GM12878 (cell line): Measurements from ENCODE around the gene IFRD2. TPM values are rescaled to one million over a fixed set of nuclear protein-coding genes. Genes with fewer than 3 reads are reported as not detected.
A peak's percentile ranks its signal among the peaks of the same experiment; 100 is the strongest.

Experiments
- ATAC-seq: fragments of 200-7000 bp; cut with Tn5 transposase; 3 replicates; pipeline ENCODE4 v1.9.1; 2020; ENCODE audit warnings: mild to moderate bottlenecking, moderate library complexity
- BruUV-seq: library from RNA; stranded (reverse); fragments of 400-500 nt; replicated peaks from 2 replicates; lab custom pipeline; 2021; lab: Mats Ljungman, UMichigan
- CTCF ChIA-PET: fragments of 300-600 bp; sonication (Branson Sonifier 250); formaldehyde crosslinking; extraction: SDS; loops from one replicate; lab custom pipeline; 2021; ENCODE audit warnings: inconsistent platforms; lab: Yijun Ruan, JAX
- POLR2A ChIA-PET: fragments of 350-600 bp; formaldehyde crosslinking; extraction: SDS; loops from one replicate; lab custom pipeline; 2021; ENCODE audit warnings: inconsistent platforms; lab: Charles Lee
- RAD21 ChIA-PET: fragments of 300-600 bp; sonication (Branson Sonifier 250); formaldehyde crosslinking; loops from one replicate; lab custom pipeline; 2023; ENCODE audit warnings: antibody characterized with exemption; ENCODE audit not compliant: unreplicated experiment; lab: Charles Lee
- SMC1A ChIA-PET: fragments of 300-600 bp; sonication (Branson Sonifier 250); formaldehyde crosslinking; loops from one replicate; lab custom pipeline; 2023; ENCODE audit not compliant: unreplicated experiment, uncharacterized antibody; lab: Charles Lee
- DNase-seq: peaks from one replicate; pipeline ENCODE4 v3.0.0-alpha.2; 2011; ENCODE audit warnings: low read depth, low spot score
- FAIRE-seq: peaks from 3 replicates; lab custom pipeline; 2011; peaks lifted over from hg19 to GRCh38; lab: Jason Lieb, UNC
- H2AFZ ChIP-seq: 2 replicates; pipeline ENCODE4 v1.6.0; 2011; ENCODE audit warnings: low read depth, low read length, control low read depth; ENCODE audit not compliant: control insufficient read depth
- H3K27ac ChIP-seq: 2 replicates; pipeline ENCODE4 v1.5.1; 2011; ENCODE audit warnings: control low read depth; ENCODE audit not compliant: control insufficient read depth, insufficient read depth
- H3K27me3 ChIP-seq, 2 experiments: replicated peaks in 1 of 2; 2 replicates each; pipeline versions ENCODE4 v1.6.0 to v1.6.1; 2011; ENCODE audit warnings: low read length in 1 of 2; ENCODE audit not compliant: control insufficient read depth in 2 of 2, insufficient read depth in 2 of 2
- H3K36me3 ChIP-seq, 2 experiments: 2 replicates each; pipeline ENCODE4 v1.5.1; 2011; ENCODE audit warnings: low read length in 1 of 2; ENCODE audit not compliant: control insufficient read depth in 2 of 2, insufficient read depth in 2 of 2
- H3K4me1 ChIP-seq: 2 replicates; pipeline ENCODE4 v1.6.1; 2011; ENCODE audit warnings: mild to moderate bottlenecking, low read length, moderate library complexity, mixed read lengths; ENCODE audit not compliant: control insufficient read depth, insufficient read depth
- H3K4me2 ChIP-seq: 2 replicates; pipeline ENCODE4 v1.6.0; 2011; ENCODE audit warnings: control low read depth; ENCODE audit not compliant: control insufficient read depth, insufficient read depth
- H3K4me3 ChIP-seq: fragments of 200-600 bp; sonication (generic); 2 replicates; pipeline ENCODE4 v1.5.1; 2016
- H3K79me2 ChIP-seq: 2 replicates; pipeline ENCODE4 v1.6.0; 2011; ENCODE audit warnings: low read length; ENCODE audit not compliant: control insufficient read depth, insufficient read depth
- H3K9ac ChIP-seq: 2 replicates; pipeline ENCODE4 v1.8.0; 2011; ENCODE audit warnings: low read length, control low read depth, mixed read lengths; ENCODE audit not compliant: control insufficient read depth, insufficient read depth
- H3K9me3 ChIP-seq: replicated peaks from 3 replicates; pipeline ENCODE4 v1.5.1; 2011; ENCODE audit warnings: mild to moderate bottlenecking, low read length; ENCODE audit not compliant: control insufficient read depth, insufficient read depth
- H4K20me1 ChIP-seq: 2 replicates; pipeline ENCODE4 v1.6.0; 2011; ENCODE audit not compliant: control insufficient read depth, insufficient read depth
- ATF2 ChIP-seq: IDR thresholded peaks from 2 replicates; pipeline ENCODE4 v1.6.1; 2012; ENCODE audit warnings: low read length, inconsistent platforms
- CBFB ChIP-seq: IDR thresholded peaks from 2 replicates; pipeline ENCODE4 v1.6.1; 2016; ENCODE audit warnings: antibody characterized with exemption, low read depth
- ELK1 ChIP-seq: IDR thresholded peaks from 2 replicates; pipeline ENCODE4 v1.6.1; 2012; ENCODE audit warnings: low read depth, low read length, improper control_type of control experiment
- KDM1A ChIP-seq: fragments of 200-600 bp; sonication (generic); IDR thresholded peaks from 2 replicates; pipeline ENCODE4 v1.6.1; 2016; ENCODE audit warnings: borderline replicate concordance
- MEF2B ChIP-seq: fragments of 450-650 bp; IDR thresholded peaks from 2 replicates; pipeline ENCODE4 v1.6.1; 2018; ENCODE audit warnings: mild to moderate bottlenecking, moderate library complexity; ENCODE audit not compliant: partially characterized antibody, poor library complexity, severe bottlenecking
- NBN ChIP-seq: fragments of 450-650 bp; IDR thresholded peaks from 2 replicates; pipeline ENCODE4 v1.6.1; 2016
- NR2C2 ChIP-seq: IDR thresholded peaks from 2 replicates; pipeline ENCODE4 v1.6.1; 2011; ENCODE audit warnings: borderline replicate concordance, low read depth; ENCODE audit not compliant: control insufficient read depth, insufficient read length
- NRF1 ChIP-seq: conservative IDR thresholded peaks from 2 replicates; pipeline ENCODE4 v1.6.1; 2011; ENCODE audit warnings: mild to moderate bottlenecking, low read depth, low read length, improper control_type of control experiment
- RB1 ChIP-seq: fragments of 450-650 bp; formaldehyde crosslinking; IDR thresholded peaks from 2 replicates; pipeline ENCODE4 v1.6.1; 2017; ENCODE audit warnings: mild to moderate bottlenecking, borderline replicate concordance
- RFX5 ChIP-seq: IDR thresholded peaks from 2 replicates; pipeline ENCODE4 v1.6.1; 2011; ENCODE audit warnings: low read depth, low read length, improper control_type of control experiment
- SMAD1 ChIP-seq: fragments of 450-650 bp; IDR thresholded peaks from 2 replicates; pipeline ENCODE4 v1.6.1; 2018; ENCODE audit warnings: mild to moderate bottlenecking, low read depth; ENCODE audit not compliant: partially characterized antibody
- SRF ChIP-seq, 2 experiments: IDR thresholded peaks; 2 replicates each; pipeline ENCODE4 v1.6.1; 2011; ENCODE audit warnings: low read depth in 2 of 2, low read length in 2 of 2, mild to moderate bottlenecking in 1 of 2, moderate library complexity in 1 of 2
- TCF12 ChIP-seq: IDR thresholded peaks from 2 replicates; pipeline ENCODE4 v1.6.1; 2011; ENCODE audit warnings: low read depth, mild to moderate bottlenecking, low read length
- TCF3 ChIP-seq: IDR thresholded peaks from 2 replicates; pipeline ENCODE4 v1.6.1; 2012; ENCODE audit warnings: low read depth, mild to moderate bottlenecking, low read length, borderline replicate concordance; ENCODE audit not compliant: insufficient read depth
- ZBTB40 ChIP-seq: fragments of 450-650 bp; IDR thresholded peaks from 2 replicates; pipeline ENCODE4 v1.6.1; 2016; ENCODE audit warnings: mild to moderate bottlenecking, moderate library complexity, borderline replicate concordance
- WGBS: methylation state at CpG from one replicate; pipeline ENCODE4 v1.1.6; 2016; ENCODE audit warnings: low lambda C conversion rate; ENCODE audit not compliant: insufficient replicate concordance, insufficient coverage; ENCODE audit errors: missing lambda C conversion rate; 5-methylcytosine and 5-hydroxymethylcytosine counted together
- in situ Hi-C: fragments of 300-500 bp; cut with MboI; formaldehyde crosslinking; loops from 9 replicates; pipeline ENCODE4 v1.14.3; 2018; ENCODE audit warnings: mixed read lengths
- intact Hi-C: fragments of 100-400 bp; cut with micrococcal nuclease; formaldehyde crosslinking; loops from one replicate; pipeline ENCODE4 v1.14.2; 2022; ENCODE audit not compliant: unreplicated experiment
- polyA plus RNA-seq, 11 experiments: library from polyadenylated mRNA; depleted of rRNA in 4 of 11; unstranded in 6 of 11; stranded (reverse) in 5 of 11; fragments of >200 nt; fragmentation: Nextera tagmentation in 4 of 11; fragmentation: Illumina TruSeq in 1 of 11; extraction: Ambion mirVana in 4 of 11; extraction: Trizol in 1 of 11; gene quantifications; 1 replicate in 1 of 11; 2 replicates in 10 of 11; pipeline versions ENCODE4 v1.2.1 to v1.2.3, GENCODE V29; 2011 to 2016; ENCODE audit warnings: inconsistent platforms in 2 of 11, missing spikeins in 2 of 11, low read depth in 1 of 11
- total RNA-seq, 4 experiments: library from RNA; depleted of rRNA in 3 of 4; stranded (reverse); fragments of >200 nt in 3 of 4; fragmentation: Illumina TruSeq in 1 of 4; extraction: Trizol in 1 of 4; gene quantifications; 2 replicates each; pipeline versions ENCODE4 v1.2.1 to v1.2.3, GENCODE V29; 2013 to 2021

Gene IFRD2
- total and polyA plus RNA-seq, 10 of the 15 experiments (the other 5 are each of a cell fraction or from before 2014, with no cell fraction given) = 19.1 to 153 (median 80.3) TPM

GRCh38 chr3:50300681-50301254 is 8.5 kb upstream of the IFRD2 start:
- Histone ChIP-seq H3K4me3 (peak overlapping the region; percentile 13; the same call in 1 of the 2 replicates), H3K36me3 (no peaks in the 10 kb centered on the region), H2AFZ (no peak overlapping the region), H3K79me2 (peaks cover 2% of the 10 kb centered on the region; the same call in 1 of the 2 replicates), H3K9ac (no peak overlapping the region), H4K20me1 (no peaks in the 10 kb centered on the region), H3K4me1 (peaks cover 4% of the 10 kb centered on the region), H3K4me2 (peak overlapping the region; percentile 90; the same call in 1 of the 2 replicates), H3K9me3 (no peaks in the 10 kb centered on the region), H3K27ac (no peak overlapping the region), H3K27me3 (no peaks in the 10 kb centered on the region)
- ChIA-PET CTCF (interaction anchor here (0.7 to 3.5 kb wide), 2 partner anchors 18 to 24 kb away, joined by 3 to 13 read pairs; no protein-coding TSS in a partner anchor), POLR2A (no interaction called here), RAD21 (no interaction called here), SMC1A (no interaction called here)
- FAIRE-seq = no peak
- no peak for DNase-seq
- BruUV-seq = no TSS peak
- in situ Hi-C loops = no loop called here
- ATAC-seq = no peak
- WGBS = 85% methylated on average over 6 of the region's 6 CpGs
- intact Hi-C loops = no loop called here
- TF ChIP-seq NRF1 (no peak), NR2C2 (no peak), MEF2B (no peak), ELK1 (no peak), SMAD1 (no peak), CBFB (no peak), ZBTB40 (no peak), KDM1A (no peak), RB1 (no peak), RFX5 (no peak), SRF (IDR thresholded peaks at IDR 0.05; ENCODE audit: low read depth in 2 of 2, low read length in 2 of 2) (no peak), TCF3 (no peak), TCF12 (no peak), ATF2 (no peak), NBN (no peak)
